ENCODE measurements around the gene RPH3AL.

DNA sequence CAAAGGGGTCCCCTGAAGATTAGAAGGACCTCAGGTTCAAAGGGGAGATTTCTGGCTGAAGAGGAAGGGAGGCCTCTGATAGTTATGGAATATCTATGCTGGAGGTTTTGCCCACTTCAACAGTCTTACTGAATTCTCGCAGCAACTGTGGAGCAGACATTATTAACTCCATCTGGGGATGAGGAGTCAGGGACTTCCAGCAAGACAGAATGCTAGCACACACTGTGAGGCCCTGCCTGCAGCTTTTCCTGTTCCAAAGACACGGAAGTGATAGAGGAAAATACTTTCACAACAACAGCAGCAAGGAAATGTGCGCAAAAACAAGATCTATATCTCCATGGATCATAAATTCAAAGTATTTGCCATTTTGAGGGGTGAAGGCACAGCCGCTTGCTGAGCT lies 72.8 kb downstream of the RPH3AL start:
- TF ChIP-seq, protein P1, sequence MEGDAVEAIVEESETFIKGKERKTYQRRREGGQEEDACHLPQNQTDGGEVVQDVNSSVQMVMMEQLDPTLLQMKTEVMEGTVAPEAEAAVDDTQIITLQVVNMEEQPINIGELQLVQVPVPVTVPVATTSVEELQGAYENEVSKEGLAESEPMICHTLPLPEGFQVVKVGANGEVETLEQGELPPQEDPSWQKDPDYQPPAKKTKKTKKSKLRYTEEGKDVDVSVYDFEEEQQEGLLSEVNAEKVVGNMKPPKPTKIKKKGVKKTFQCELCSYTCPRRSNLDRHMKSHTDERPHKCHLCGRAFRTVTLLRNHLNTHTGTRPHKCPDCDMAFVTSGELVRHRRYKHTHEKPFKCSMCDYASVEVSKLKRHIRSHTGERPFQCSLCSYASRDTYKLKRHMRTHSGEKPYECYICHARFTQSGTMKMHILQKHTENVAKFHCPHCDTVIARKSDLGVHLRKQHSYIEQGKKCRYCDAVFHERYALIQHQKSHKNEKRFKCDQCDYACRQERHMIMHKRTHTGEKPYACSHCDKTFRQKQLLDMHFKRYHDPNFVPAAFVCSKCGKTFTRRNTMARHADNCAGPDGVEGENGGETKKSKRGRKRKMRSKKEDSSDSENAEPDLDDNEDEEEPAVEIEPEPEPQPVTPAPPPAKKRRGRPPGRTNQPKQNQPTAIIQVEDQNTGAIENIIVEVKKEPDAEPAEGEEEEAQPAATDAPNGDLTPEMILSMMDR (IDR thresholded peaks at IDR 0.05): no peak
- TF ChIP-seq EP300 (IDR thresholded peaks at IDR 0.05; ENCODE audit: low read depth): no peak

Data from transverse colon (tissue), 3 donors.